D341Med (cell line): ENCODE measurements around the gene RNF207.

Source experiments
- DNase-seq: peaks from one replicate; pipeline ENCODE4 v3.0.0; 2012; ENCODE audit warnings: low spot score

RNF207 gene

DNA sequence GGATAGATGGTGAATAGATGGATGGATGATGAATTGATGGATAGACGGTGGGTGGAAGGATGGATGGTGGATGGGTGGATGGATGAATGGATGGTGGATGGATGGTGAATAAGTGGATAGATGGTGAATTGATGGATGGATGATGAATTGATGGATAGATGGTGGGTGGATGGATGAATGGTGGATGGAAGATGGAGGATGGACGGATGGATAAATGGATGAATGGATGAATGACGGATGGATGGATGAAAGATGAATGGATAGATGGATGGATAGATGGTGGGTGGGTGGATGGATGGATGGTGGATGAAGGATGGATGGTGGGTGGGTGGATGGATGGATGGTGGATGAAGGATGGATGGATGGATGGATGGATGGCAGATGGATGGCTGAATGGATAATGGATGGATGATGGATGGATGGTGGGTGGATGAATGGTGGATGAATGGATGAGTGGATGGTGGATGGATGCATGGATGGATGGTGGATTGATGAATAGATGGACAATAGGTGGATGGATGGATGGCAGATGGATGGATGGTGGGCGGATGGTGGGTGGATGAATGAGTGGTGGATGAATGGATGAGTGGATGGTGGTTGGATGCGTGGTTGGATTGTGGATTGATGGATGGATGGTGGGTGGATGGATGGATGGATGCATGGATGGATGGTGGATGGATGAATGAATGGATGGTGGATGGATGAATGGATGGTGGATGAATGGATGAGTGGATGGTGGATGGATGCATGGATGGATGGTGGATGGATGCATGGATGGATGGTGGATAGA, 31.1 kb upstream of the RNF207 start:
- DNase-seq: no peak

DNA sequence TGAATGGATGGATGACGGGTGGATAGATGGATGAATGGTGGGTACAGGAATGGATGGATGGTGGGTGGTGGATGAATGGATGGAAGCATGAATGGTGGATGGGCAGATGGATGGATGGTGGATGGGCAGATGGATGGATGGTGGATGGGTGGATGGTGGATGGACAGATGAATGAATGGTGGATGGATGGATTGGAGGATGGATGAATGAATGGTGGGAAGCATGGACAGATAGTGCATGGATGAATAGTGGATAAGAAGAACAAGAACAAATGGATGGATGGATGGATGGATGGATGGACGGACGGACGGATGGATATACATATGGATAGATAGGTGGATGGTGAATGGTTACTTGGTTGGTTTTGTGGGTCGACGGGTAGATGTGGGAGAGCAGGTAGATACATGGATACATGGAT, 30.5 kb upstream of the RNF207 start:
- no peak for DNase-seq

GRCh38 chr1:6176779-6177178, 29.1 kb upstream of the RNF207 start:
- DNase-seq: no peak

GRCh38 chr1:6177681-6178380, 28.1 kb upstream of the RNF207 start:
- DNase-seq: peak; percentile 29

DNA sequence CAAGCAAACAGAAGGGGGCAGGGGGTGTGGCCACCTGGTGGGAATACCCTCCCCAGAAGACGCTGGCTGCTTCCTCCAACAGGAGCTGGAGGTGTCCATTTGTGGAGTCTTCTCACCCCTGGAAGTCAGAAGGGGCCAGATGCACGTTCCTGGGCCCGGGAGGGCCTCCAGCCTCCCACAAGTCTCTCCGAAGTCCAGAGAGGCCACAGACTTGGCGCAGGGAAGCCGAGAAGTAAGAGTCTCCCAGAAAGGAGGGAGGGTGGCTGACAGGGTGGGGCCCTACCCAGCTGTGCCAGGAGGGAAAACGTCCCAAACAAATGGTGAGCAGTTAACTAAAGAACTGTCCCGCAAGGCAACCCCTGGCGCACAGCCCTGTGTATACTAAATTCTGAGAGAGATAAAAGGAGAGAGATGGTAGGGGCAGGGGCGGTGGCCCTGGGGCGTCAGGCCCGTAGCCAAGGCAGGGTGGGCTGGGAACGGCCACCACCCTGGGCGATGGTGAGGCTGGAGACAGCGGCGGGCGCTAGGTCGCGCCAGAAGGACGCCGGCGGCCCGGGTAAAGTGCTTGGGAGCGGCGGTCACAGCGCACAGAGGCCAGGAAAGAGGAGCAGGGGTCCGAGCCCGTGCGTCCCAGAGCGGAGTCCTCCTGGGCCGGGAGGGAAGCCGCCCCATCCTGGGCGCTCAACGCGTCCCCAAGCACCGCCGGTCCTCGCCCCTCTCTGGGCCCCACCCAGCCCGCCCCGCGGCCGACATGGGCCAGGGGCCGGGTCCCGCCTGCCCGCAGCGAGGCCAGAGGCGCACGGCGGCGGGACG, 27.0 kb upstream of the RNF207 start:
- peak; percentile 61 for DNase-seq

- DNase-seq: peak; percentile 63
Observed at GRCh38 chr1:6179564-6180175, 26.2 kb upstream of the RNF207 start.

DNA sequence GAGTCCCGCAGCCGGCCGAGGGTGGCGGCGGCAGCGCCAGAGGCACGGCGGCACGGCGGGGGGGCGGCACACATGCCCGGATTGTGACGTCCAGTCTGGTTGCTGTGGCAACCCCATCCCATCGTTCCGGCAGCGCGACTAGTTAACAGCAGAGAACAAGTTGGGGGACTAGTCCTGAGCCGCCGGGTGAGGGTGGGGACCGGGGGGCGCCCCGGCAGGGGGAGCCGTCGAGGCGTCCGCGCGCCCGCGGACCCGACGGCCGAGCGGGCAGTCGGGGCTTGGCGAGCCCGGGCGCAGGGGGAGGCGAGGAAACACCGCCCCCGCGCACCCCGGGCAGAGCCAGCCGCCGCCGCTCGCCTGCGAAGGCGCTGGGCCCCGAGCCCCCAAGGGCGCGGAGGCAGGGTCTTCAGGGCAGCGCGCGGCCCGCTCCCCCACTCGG, 25.6 kb upstream of the RNF207 start, which contains the start of gene CHD5:
CHD5 (minus strand) TSS at position 54 of the 439 bp plus-strand sequence. CDS start 298 bp downstream, outside the sequence.
- DNase-seq: peak; percentile 70

- DNase-seq: peak; percentile 56
Observed at GRCh38 chr1:6180707-6181311, 25.1 kb upstream of the RNF207 start.

DNA sequence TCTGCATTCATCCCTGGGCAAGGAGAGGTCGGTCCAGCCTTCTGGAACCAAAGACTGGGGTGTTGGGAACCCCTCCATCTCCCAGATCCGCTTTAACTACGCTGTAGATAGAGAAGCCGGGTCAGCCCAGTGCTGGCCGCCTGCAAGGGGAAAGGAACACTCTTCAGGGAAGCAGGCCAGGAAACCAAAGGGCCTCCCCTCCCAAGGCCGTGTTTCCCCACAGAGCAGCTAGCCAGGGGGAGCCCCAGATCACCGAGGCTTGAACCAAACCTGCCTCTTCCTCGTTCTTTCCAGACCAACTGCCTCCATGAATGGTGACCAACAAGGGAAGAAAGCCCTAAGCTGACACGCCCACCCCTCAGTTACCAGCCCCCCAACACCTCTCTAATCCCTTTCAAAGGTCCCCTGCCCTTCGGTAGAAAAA, 24.6 kb upstream of the RNF207 start:
- peak; percentile 42 for DNase-seq

GRCh38 chr1:6183520-6183989, 22.4 kb upstream of the RNF207 start:
- DNase-seq: peak; percentile 45

- DNase-seq: no peak
Observed at GRCh38 chr1:6184083-6184783, 21.7 kb upstream of the RNF207 start.

DNA sequence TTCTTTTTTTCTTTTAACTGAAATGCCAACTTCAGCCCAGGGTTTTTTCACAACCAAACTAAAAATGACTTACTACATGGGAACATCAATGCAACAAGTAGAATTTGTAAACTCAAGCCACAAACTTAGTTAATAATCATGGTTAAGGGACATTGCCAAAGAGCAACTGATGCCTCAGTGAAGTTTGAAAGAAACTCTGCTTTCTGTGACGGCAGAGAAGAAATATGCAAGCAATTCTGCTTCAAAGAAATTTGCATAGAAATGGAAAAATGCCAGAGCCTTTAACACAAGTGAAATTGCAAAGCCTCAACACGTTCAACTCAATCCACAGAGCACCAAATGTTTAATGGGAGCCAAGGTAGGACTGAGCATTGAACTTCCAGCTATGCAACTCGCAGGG, 20.8 kb upstream of the RNF207 start:
- no peak for DNase-seq

GRCh38 chr1:6185635-6186382, 20.1 kb upstream of the RNF207 start:
- peak; percentile 41 for DNase-seq

- DNase-seq: no peak
Observed at GRCh38 chr1:6188466-6188865, 17.5 kb upstream of the RNF207 start.

DNA sequence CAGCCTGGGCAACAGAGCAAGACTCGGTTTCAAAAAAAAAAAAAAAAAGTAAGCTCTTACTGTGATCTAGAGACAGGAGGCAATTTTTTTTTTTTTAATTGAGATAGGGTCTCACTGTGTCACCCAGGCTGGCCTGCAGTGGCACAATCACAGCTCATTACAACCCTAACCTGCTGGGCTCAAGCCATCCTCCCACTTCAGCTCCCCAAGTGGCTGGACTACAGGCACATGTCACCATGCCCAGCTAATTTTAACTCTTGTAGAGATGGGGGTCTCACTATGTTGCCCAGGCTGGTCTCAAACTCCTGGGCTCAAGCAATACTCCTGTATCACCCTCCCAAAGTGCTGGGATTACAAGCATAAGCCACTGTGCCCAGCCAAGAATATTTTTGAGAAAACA, 14.0 kb upstream of the RNF207 start:
- no peak for DNase-seq

GRCh38 chr1:6197746-6198427, 8.0 kb upstream of the RNF207 start:
- no peak for DNase-seq

GRCh38 chr1:6198646-6199297, 7.1 kb upstream of the RNF207 start:
- DNase-seq: no peak

- DNase-seq: peak; percentile 91
Observed at GRCh38 chr1:6199298-6200187, 6.4 kb upstream of the RNF207 start, which contains the start of gene RPL22. Gene RPL22 (minus strand): TSS chr1:6199595. CDS start chr1:6199573, 22 bp downstream.
